GM23338 (cell line): Measurements from ENCODE around the gene CCDC40. TPM values are rescaled to one million over a fixed set of nuclear protein-coding genes. Genes with fewer than 3 reads are reported as not detected.

ENCODE experiments used
- ATAC-seq: fragments of 200-7000 bp; cut with Tn5 transposase; 3 replicates; pipeline ENCODE4 v1.9.1; 2020
- DNase-seq: peaks from one replicate; pipeline ENCODE4 v3.0.0-alpha.2; 2015; ENCODE audit warnings: low spot score
- H2AFZ ChIP-seq: fragments of 200-600 bp; sonication (generic); 2 replicates; pipeline ENCODE4 v1.8.0; 2016; ENCODE audit warnings: antibody characterized with exemption, mild to moderate bottlenecking, moderate library complexity
- H3F3A ChIP-seq: fragments of 200-600 bp; sonication (generic); replicated peaks from 2 replicates; pipeline ENCODE4 v1.8.0; 2017; ENCODE audit warnings: antibody characterized with exemption, mixed run types, low read depth
- H3K27ac ChIP-seq: fragments of 200-600 bp; sonication (generic); 2 replicates; pipeline ENCODE4 v1.6.1; 2016; ENCODE audit warnings: low read depth
- H3K27me3 ChIP-seq: fragments of 200-600 bp; sonication (generic); 2 replicates; pipeline ENCODE4 v1.8.0; 2016; ENCODE audit warnings: mild to moderate bottlenecking, mixed run types, moderate library complexity; ENCODE audit not compliant: insufficient read depth
- H3K36me3 ChIP-seq: fragments of 200-600 bp; sonication (generic); 2 replicates; pipeline ENCODE4 v1.8.0; 2016; ENCODE audit warnings: mild to moderate bottlenecking; ENCODE audit not compliant: insufficient read depth
- H3K4me1 ChIP-seq: fragments of 200-600 bp; sonication (generic); 2 replicates; pipeline ENCODE4 v1.8.0; 2016; ENCODE audit warnings: mild to moderate bottlenecking, moderate library complexity; ENCODE audit not compliant: insufficient read depth
- H3K4me2 ChIP-seq: fragments of 200-600 bp; sonication (generic); 2 replicates; pipeline ENCODE4 v1.7.1; 2017; ENCODE audit warnings: mixed run types
- H3K4me3 ChIP-seq: fragments of 200-600 bp; sonication (generic); 2 replicates; pipeline ENCODE4 v1.6.1; 2016; ENCODE audit warnings: mixed run types
- H3K79me2 ChIP-seq: fragments of 200-600 bp; sonication (generic); replicated peaks from 2 replicates; pipeline ENCODE4 v1.8.0; 2017; ENCODE audit warnings: mild to moderate bottlenecking; ENCODE audit not compliant: insufficient read depth
- H3K9me2 ChIP-seq: fragments of 200-600 bp; sonication (generic); 2 replicates; pipeline ENCODE4 v1.8.0; 2017; ENCODE audit not compliant: insufficient read depth
- H4K20me1 ChIP-seq: fragments of 200-600 bp; sonication (generic); replicated peaks from 2 replicates; pipeline ENCODE4 v1.8.0; 2017; ENCODE audit warnings: mild to moderate bottlenecking; ENCODE audit not compliant: insufficient read depth
- H3K27ac Mint-ChIP-seq: 2 replicates; pipeline ENCODE4 v1.8.0; 2020; ENCODE audit warnings: inconsistent platforms, mild to moderate bottlenecking, moderate library complexity, mixed read lengths
- H3K27me3 Mint-ChIP-seq: 3 replicates; pipeline ENCODE4 v1.8.0; 2022; ENCODE audit warnings: low read depth, mild to moderate bottlenecking, moderate library complexity, mixed read lengths, inconsistent platforms; ENCODE audit not compliant: insufficient read depth, poor library complexity
- H3K36me3 Mint-ChIP-seq: 3 replicates; pipeline ENCODE4 v1.8.0; 2021; ENCODE audit warnings: low read depth, mild to moderate bottlenecking, inconsistent platforms, moderate library complexity, mixed read lengths
- H3K4me1 Mint-ChIP-seq: 3 replicates; pipeline ENCODE4 v1.8.0; 2020; ENCODE audit warnings: mild to moderate bottlenecking, inconsistent platforms, mixed read lengths
- H3K4me3 Mint-ChIP-seq: 3 replicates; pipeline ENCODE4 v1.8.0; 2021; ENCODE audit warnings: moderate library complexity, mild to moderate bottlenecking, inconsistent platforms, mixed read lengths
- H3K9me3 Mint-ChIP-seq: 3 replicates; pipeline ENCODE4 v1.8.0; 2020; ENCODE audit warnings: moderate library complexity, mild to moderate bottlenecking, inconsistent platforms, mixed read lengths
- EZH2 ChIP-seq: fragments of 200-600 bp; sonication (generic); IDR thresholded peaks from one replicate; pipeline ENCODE4 v1.8.0; 2017; ENCODE audit warnings: antibody characterized with exemption, mild to moderate bottlenecking, low read depth; ENCODE audit not compliant: unreplicated experiment
- EZH2phosphoT487 ChIP-seq: fragments of 200-600 bp; sonication (generic); IDR thresholded peaks from one replicate; pipeline ENCODE4 v1.8.1; 2018; ENCODE audit warnings: antibody characterized with exemption; ENCODE audit not compliant: unreplicated experiment
- NANOG ChIP-seq: IDR thresholded peaks from 2 replicates; pipeline ENCODE4 v1.6.1; 2016; ENCODE audit warnings: antibody characterized with exemption, borderline replicate concordance
- ZNF331 ChIP-seq: fragments of 250-450 bp; sonication (Bioruptor Pico); IDR thresholded peaks from 2 replicates; pipeline ENCODE4 v1.5.0; 2020; ENCODE audit warnings: low read depth, mild to moderate bottlenecking, moderate library complexity
- polyA plus RNA-seq: library from polyadenylated mRNA; unstranded; fragments of >200 nt; fragmentation: Nextera tagmentation; extraction: Ambion mirVana; gene quantifications from 2 replicates; pipeline ENCODE4 v1.2.1, GENCODE V29; 2016
- total RNA-seq: library from RNA; depleted of rRNA; stranded (reverse); fragments of >200 nt; shearing (Covaris generic); gene quantifications from 2 replicates; pipeline ENCODE4 v1.2.3, GENCODE V29; 2014
- TF ChIP-seq, protein P1 (sequence below): IDR thresholded peaks from 2 replicates; pipeline ENCODE4 v1.6.1; 2016; ENCODE audit warnings: antibody characterized with exemption
- TF ChIP-seq, protein P2 (sequence below), 2 experiments: fragments of 200-600 bp in 1 of 2; sonication (generic) in 1 of 2; conservative IDR thresholded peaks; 2 replicates each; pipeline versions ENCODE4 v1.5.1 to v1.6.1; 2016 to 2017; ENCODE audit warnings: antibody characterized with exemption in 2 of 2, low read depth in 2 of 2, mild to moderate bottlenecking in 2 of 2, moderate library complexity in 1 of 2
- TF ChIP-seq, protein P3 (sequence below): fragments of 250-450 bp; sonication (Bioruptor Pico); IDR thresholded peaks from 2 replicates; pipeline ENCODE4 v1.5.0; 2020; ENCODE audit warnings: mild to moderate bottlenecking, moderate library complexity

CCDC40 gene
- total and polyA plus RNA-seq, 2 experiments from 2014 or later, result 7.6 to 8.1 TPM

DNA sequence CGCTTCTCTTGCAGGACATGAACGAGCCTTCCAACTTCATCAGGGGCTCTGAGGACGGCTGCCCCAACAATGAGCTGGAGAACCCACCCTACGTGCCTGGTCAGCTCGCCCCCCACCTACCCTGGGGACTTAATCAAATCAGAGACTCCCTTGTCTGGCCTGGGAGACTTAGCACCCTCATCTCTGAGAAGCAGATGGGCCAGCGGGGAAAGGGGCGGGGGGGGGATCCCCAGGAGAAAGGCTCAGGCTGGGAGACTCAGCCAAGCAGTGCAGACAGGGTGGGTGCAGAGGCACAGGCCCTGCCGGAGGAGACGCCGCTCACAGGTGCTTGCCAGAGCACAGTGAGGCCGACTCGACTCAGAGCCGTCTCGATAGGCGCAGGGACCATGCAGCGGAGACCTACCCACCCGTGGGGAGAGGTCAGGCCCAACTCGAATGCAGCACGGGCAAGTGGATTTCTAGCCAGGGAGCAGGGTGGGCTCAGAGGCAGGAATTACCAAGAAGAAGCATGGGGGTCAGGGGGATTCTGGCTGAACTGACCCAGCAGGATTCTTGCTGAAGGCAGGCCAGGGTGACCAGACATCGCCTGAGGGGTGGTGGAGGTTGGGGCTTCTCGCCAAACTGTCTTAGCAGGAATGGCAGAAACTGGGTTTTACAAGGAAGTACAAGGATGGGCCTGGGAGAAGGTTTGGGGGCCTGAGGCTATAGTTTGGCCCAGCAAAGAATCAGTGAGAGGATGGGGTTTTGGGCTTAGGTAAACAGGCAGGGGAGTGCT lies 74.7 kb downstream of the CCDC40 start (continued):
- TF ChIP-seq, protein P1, sequence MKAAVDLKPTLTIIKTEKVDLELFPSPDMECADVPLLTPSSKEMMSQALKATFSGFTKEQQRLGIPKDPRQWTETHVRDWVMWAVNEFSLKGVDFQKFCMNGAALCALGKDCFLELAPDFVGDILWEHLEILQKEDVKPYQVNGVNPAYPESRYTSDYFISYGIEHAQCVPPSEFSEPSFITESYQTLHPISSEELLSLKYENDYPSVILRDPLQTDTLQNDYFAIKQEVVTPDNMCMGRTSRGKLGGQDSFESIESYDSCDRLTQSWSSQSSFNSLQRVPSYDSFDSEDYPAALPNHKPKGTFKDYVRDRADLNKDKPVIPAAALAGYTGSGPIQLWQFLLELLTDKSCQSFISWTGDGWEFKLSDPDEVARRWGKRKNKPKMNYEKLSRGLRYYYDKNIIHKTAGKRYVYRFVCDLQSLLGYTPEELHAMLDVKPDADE, result no peak
- TF ChIP-seq, protein P2, sequence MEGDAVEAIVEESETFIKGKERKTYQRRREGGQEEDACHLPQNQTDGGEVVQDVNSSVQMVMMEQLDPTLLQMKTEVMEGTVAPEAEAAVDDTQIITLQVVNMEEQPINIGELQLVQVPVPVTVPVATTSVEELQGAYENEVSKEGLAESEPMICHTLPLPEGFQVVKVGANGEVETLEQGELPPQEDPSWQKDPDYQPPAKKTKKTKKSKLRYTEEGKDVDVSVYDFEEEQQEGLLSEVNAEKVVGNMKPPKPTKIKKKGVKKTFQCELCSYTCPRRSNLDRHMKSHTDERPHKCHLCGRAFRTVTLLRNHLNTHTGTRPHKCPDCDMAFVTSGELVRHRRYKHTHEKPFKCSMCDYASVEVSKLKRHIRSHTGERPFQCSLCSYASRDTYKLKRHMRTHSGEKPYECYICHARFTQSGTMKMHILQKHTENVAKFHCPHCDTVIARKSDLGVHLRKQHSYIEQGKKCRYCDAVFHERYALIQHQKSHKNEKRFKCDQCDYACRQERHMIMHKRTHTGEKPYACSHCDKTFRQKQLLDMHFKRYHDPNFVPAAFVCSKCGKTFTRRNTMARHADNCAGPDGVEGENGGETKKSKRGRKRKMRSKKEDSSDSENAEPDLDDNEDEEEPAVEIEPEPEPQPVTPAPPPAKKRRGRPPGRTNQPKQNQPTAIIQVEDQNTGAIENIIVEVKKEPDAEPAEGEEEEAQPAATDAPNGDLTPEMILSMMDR (conservative IDR thresholded peaks at IDR 0.05; ENCODE audit: low read depth in 2 of 2), result no peak

DNA sequence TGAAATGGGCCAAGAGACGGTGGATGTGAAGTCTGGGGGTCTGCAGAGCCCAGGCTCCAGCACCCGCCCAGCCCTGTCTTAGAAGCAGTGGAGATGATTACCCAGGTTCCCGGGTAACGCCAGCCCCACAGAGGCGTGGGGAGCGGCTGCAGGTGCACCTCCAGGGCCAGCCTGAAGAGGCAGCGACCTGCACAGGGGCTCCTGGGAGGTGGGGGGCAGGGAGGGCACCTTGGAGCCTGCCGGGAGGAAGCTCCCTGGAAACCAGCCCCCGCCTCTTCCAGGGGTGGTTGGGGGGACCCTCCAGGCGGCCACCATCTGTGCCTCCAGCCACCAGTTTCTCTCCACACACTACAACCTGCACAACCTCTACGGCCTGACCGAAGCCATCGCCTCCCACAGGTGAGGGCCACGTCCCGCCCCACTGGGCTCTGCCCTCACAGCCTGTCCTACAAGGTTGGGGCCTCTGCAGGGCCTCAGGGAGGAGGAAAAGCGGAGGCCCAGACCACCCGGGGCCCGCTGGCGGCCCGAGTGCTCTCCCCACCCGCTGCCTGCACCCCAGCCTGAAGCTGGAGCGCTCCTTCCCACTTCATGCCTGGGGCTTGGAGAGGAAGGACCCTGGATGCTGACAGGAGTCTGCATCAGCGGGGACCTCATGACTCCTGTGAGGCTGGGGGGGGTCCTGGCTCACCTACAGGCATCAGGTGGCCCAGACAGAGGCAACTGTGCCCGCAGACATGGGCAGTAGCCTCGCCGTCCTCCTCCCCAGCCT lies 75.4 kb downstream of the CCDC40 start:
- Histone ChIP-seq H3K4me2 (no peak overlapping the region), H3K4me3 (no peak overlapping the region), H3K27ac (no peak overlapping the region), H3K79me2 (no peaks in the 10 kb centered on the region), H3F3A (0 out of 2 replicates have a peak, but pooled peaks cover 5% of the 10 kb centered on the region), H4K20me1 (no peaks in the 10 kb centered on the region), H3K27me3 (no peaks in the 10 kb centered on the region), H3K9me2 (no peaks in the 10 kb centered on the region), H2AFZ (no peak overlapping the region), H3K4me1 (peaks cover 3% of the 10 kb centered on the region; the same call in 1 of the 2 replicates), H3K36me3 (no peaks in the 10 kb centered on the region; the same call in 1 of the 2 replicates)
- ATAC-seq (peak; percentile 81), DNase-seq (peak; percentile 63)
- H3K27ac Mint-ChIP-seq, result peak overlapping the region; percentile 32; the same call in 1 of the 2 replicates
- no peaks in the 10 kb centered on the region; the same call in 1 of the 3 replicates for H3K9me3 Mint-ChIP-seq
- peaks cover 23% of the 10 kb centered on the region; the same call in 2 of the 3 replicates for H3K36me3 Mint-ChIP-seq
- no peak overlapping the region; the same call in 2 of the 3 replicates for H3K4me3 Mint-ChIP-seq
- TF ChIP-seq EZH2phosphoT487 (no peak), ZNF331 (no peak), EZH2 (no peak), NANOG (no peak)
- TF ChIP-seq, protein P3, sequence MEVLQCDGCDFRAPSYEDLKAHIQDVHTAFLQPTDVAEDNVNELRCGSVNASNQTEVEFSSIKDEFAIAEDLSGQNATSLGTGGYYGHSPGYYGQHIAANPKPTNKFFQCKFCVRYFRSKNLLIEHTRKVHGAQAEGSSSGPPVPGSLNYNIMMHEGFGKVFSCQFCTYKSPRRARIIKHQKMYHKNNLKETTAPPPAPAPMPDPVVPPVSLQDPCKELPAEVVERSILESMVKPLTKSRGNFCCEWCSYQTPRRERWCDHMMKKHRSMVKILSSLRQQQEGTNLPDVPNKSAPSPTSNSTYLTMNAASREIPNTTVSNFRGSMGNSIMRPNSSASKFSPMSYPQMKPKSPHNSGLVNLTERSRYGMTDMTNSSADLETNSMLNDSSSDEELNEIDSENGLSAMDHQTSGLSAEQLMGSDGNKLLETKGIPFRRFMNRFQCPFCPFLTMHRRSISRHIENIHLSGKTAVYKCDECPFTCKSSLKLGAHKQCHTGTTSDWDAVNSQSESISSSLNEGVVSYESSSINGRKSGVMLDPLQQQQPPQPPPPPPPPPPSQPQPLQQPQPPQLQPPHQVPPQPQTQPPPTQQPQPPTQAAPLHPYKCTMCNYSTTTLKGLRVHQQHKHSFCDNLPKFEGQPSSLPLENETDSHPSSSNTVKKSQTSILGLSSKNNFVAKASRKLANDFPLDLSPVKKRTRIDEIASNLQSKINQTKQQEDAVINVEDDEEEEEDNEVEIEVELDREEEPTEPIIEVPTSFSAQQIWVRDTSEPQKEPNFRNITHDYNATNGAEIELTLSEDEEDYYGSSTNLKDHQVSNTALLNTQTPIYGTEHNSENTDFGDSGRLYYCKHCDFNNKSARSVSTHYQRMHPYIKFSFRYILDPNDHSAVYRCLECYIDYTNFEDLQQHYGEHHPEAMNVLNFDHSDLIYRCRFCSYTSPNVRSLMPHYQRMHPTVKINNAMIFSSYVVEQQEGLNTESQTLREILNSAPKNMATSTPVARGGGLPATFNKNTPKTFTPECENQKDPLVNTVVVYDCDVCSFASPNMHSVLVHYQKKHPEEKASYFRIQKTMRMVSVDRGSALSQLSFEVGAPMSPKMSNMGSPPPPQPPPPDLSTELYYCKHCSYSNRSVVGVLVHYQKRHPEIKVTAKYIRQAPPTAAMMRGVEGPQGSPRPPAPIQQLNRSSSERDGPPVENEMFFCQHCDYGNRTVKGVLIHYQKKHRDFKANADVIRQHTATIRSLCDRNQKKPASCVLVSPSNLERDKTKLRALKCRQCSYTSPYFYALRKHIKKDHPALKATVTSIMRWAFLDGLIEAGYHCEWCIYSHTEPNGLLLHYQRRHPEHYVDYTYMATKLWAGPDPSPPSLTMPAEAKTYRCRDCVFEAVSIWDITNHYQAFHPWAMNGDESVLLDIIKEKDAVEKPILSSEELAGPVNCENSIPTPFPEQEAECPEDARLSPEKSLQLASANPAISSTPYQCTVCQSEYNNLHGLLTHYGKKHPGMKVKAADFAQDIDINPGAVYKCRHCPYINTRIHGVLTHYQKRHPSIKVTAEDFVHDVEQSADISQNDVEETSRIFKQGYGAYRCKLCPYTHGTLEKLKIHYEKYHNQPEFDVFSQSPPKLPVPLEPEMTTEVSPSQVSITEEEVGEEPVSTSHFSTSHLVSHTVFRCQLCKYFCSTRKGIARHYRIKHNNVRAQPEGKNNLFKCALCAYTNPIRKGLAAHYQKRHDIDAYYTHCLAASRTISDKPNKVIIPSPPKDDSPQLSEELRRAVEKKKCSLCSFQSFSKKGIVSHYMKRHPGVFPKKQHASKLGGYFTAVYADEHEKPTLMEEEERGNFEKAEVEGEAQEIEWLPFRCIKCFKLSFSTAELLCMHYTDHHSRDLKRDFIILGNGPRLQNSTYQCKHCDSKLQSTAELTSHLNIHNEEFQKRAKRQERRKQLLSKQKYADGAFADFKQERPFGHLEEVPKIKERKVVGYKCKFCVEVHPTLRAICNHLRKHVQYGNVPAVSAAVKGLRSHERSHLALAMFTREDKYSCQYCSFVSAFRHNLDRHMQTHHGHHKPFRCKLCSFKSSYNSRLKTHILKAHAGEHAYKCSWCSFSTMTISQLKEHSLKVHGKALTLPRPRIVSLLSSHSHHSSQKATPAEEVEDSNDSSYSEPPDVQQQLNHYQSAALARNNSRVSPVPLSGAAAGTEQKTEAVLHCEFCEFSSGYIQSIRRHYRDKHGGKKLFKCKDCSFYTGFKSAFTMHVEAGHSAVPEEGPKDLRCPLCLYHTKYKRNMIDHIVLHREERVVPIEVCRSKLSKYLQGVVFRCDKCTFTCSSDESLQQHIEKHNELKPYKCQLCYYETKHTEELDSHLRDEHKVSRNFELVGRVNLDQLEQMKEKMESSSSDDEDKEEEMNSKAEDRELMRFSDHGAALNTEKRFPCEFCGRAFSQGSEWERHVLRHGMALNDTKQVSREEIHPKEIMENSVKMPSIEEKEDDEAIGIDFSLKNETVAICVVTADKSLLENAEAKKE (CRISPR knock-in tag), result no peak
- TF ChIP-seq, protein P2 (conservative IDR thresholded peaks at IDR 0.05; ENCODE audit: low read depth in 2 of 2), result peak in 1 of 2 experiments; percentile 20; a peak in 2 of 4 replicates
- H3K27me3 Mint-ChIP-seq, result peaks cover 5% of the 10 kb centered on the region
- H3K4me1 Mint-ChIP-seq, result peaks cover 14% of the 10 kb centered on the region
